GM20431 (cell line): ENCODE data around the gene ZNF429.
"Not testable (repeated sequence)": the region's sequence is repeated elsewhere in the genome, so short reads cannot be mapped to it uniquely, and the experiment has no call there.

ENCODE experiments used
- in situ Hi-C: fragments of 300-500 bp; cut with MseI, MboI; formaldehyde crosslinking; loops from one replicate; pipeline ENCODE4 v1.15.0; 2020; ENCODE audit warnings: low sequenced_read_pairs; ENCODE audit not compliant: unreplicated experiment

The ZNF429 gene

GRCh38 chr19:21505459-21506451 is at the start of gene ZNF429:
Gene ZNF429, plus strand, starts transcription at chr19:21505602. Its CDS starts 170 bp downstream, at chr19:21505772.
- in situ Hi-C loops, result no loop called here

GRCh38 chr19:21460686-21461085 is 44.7 kb upstream of the ZNF429 start:
- in situ Hi-C loops, result no loop called here

GRCh38 chr19:21462540-21462939 is 42.9 kb upstream of the ZNF429 start:
- in situ Hi-C loops, result no loop called here

- in situ Hi-C loops, result no loop called here
Observed at GRCh38 chr19:21463449-21464105, 41.8 kb upstream of the ZNF429 start.

GRCh38 chr19:21466627-21467026 is 38.8 kb upstream of the ZNF429 start:
- in situ Hi-C loops, result no loop called here

- in situ Hi-C loops, result no loop called here
Observed at GRCh38 chr19:21468791-21469190, 36.6 kb upstream of the ZNF429 start.

- in situ Hi-C loops, result no loop called here
Observed at GRCh38 chr19:21472507-21472906, 32.9 kb upstream of the ZNF429 start.

- in situ Hi-C loops, result no loop called here
Observed at GRCh38 chr19:21474671-21475181, 30.7 kb upstream of the ZNF429 start.

GRCh38 chr19:21482361-21482760 is 23.0 kb upstream of the ZNF429 start:
- in situ Hi-C loops, result not testable (repeated sequence)

GRCh38 chr19:21482863-21483276 is 22.5 kb upstream of the ZNF429 start:
- in situ Hi-C loops, result no loop called here

- in situ Hi-C loops, result no loop called here
Observed at GRCh38 chr19:21483589-21484170, 21.7 kb upstream of the ZNF429 start.

GRCh38 chr19:21484631-21485030 is 20.8 kb upstream of the ZNF429 start:
- in situ Hi-C loops, result no loop called here

GRCh38 chr19:21485926-21486325 is 19.5 kb upstream of the ZNF429 start:
- in situ Hi-C loops, result no loop called here

GRCh38 chr19:21487969-21488368 is 17.4 kb upstream of the ZNF429 start:
- in situ Hi-C loops, result no loop called here

GRCh38 chr19:21491146-21491545 is 14.3 kb upstream of the ZNF429 start:
- in situ Hi-C loops, result no loop called here

GRCh38 chr19:21492947-21493906 is 12.2 kb upstream of the ZNF429 start:
- in situ Hi-C loops, result no loop called here

- in situ Hi-C loops, result no loop called here
Observed at GRCh38 chr19:21496876-21497275, 8.5 kb upstream of the ZNF429 start.

- in situ Hi-C loops, result no loop called here
Observed at GRCh38 chr19:21498651-21499050, 6.8 kb upstream of the ZNF429 start.

- in situ Hi-C loops, result no loop called here
Observed at GRCh38 chr19:21508198-21508597, 2.8 kb downstream of the ZNF429 start.
